Epidermal melanocyte (primary cell): ENCODE results near the gene PNMT.
A peak's percentile ranks its signal among the peaks of the same experiment; 100 is the strongest.

Experiments
- DNase-seq: peaks from one replicate; pipeline ENCODE4 v3.0.0; 2011; ENCODE audit warnings: low spot score; ENCODE audit not compliant: insufficient read length

Gene PNMT

GRCh38 chr17:39667945-39668924 is at the start of gene PNMT:
Gene PNMT (plus strand): TSS chr17:39668453. CDS start chr17:39668476, 23 bp downstream.
- DNase-seq = no peak

- DNase-seq = no peak
Measured at GRCh38 chr17:39618956-39619785, 49.1 kb upstream of the PNMT start.

- DNase-seq = no peak
Measured at GRCh38 chr17:39619786-39620101, 48.5 kb upstream of the PNMT start.

GRCh38 chr17:39621523-39622379 is 46.5 kb upstream of the PNMT start:
- DNase-seq = peak; percentile 90

- DNase-seq = no peak
Measured at GRCh38 chr17:39622380-39623006, 45.8 kb upstream of the PNMT start.

- peak; percentile 90 for DNase-seq
Measured at GRCh38 chr17:39623356-39623950, 44.8 kb upstream of the PNMT start.

GRCh38 chr17:39624313-39624712 is 43.9 kb upstream of the PNMT start:
- DNase-seq = no peak

GRCh38 chr17:39625198-39625785 is 43.0 kb upstream of the PNMT start:
- no peak for DNase-seq

GRCh38 chr17:39626171-39627046 is 41.8 kb upstream of the PNMT start, which contains the start of gene PPP1R1B:
Gene PPP1R1B (plus strand): TSS chr17:39626952. CDS start chr17:39627393, 441 bp downstream.
- DNase-seq = no peak

GRCh38 chr17:39627047-39627711 is 41.1 kb upstream of the PNMT start:
- no peak for DNase-seq

- no peak for DNase-seq
Measured at GRCh38 chr17:39627712-39628516, 40.3 kb upstream of the PNMT start.

GRCh38 chr17:39628655-39629493 is 39.4 kb upstream of the PNMT start:
- DNase-seq = no peak

- DNase-seq = no peak
Measured at GRCh38 chr17:39629494-39629880, 38.8 kb upstream of the PNMT start.

GRCh38 chr17:39629898-39630297 is 38.4 kb upstream of the PNMT start:
- DNase-seq = no peak

GRCh38 chr17:39631403-39631802 is 36.9 kb upstream of the PNMT start:
- no peak for DNase-seq

GRCh38 chr17:39632153-39632941 is 35.9 kb upstream of the PNMT start:
- no peak for DNase-seq
